Skeletal muscle tissue (tissue), 4 donors: ENCODE results near the gene ANKRD28. TPM values are rescaled to one million over a fixed set of nuclear protein-coding genes. Genes with fewer than 3 reads are reported as not detected.

ENCODE experiments used
- H3K27ac ChIP-seq: one replicate; pipeline ENCODE4 v1.7.0; 2013; ENCODE audit warnings: mild to moderate bottlenecking, low read depth, low read length, inconsistent platforms
- H3K27me3 ChIP-seq, 3 donors: one replicate each; pipeline ENCODE4 v1.7.0; 2013; ENCODE audit warnings: low read length in 3 of 3; ENCODE audit not compliant: control insufficient read depth in 3 of 3, insufficient read depth in 3 of 3
- H3K36me3 ChIP-seq, 3 donors: one replicate each; pipeline ENCODE4 v1.7.0; 2013; ENCODE audit warnings: low read length in 3 of 3; ENCODE audit not compliant: control insufficient read depth in 3 of 3, insufficient read depth in 3 of 3
- H3K4me1 ChIP-seq, 3 donors: one replicate each; pipeline ENCODE4 v1.7.0; 2013; ENCODE audit warnings: low read length in 3 of 3, mild to moderate bottlenecking in 3 of 3; ENCODE audit not compliant: control insufficient read depth in 3 of 3, insufficient read depth in 3 of 3
- H3K4me3 ChIP-seq, 3 donors: one replicate each; pipeline ENCODE4 v1.7.0; 2013; ENCODE audit warnings: low read length in 3 of 3
- H3K9ac ChIP-seq, 3 donors: one replicate each; pipeline ENCODE4 v1.7.0; 2013; ENCODE audit warnings: low read length in 3 of 3, mild to moderate bottlenecking in 3 of 3, moderate library complexity in 2 of 3, low read depth in 1 of 3
- H3K9me3 ChIP-seq, 3 donors: one replicate each; pipeline ENCODE4 v1.7.0; 2013; ENCODE audit warnings: low read length in 3 of 3; ENCODE audit not compliant: control insufficient read depth in 3 of 3
- total RNA-seq: library from RNA; depleted of rRNA; stranded (reverse); fragments of >200 nt; gene quantifications from one replicate; pipeline ENCODE4 v1.2.3, GENCODE V29; 2014
- donor health status: Osteomylitis.

ANKRD28 gene
- total RNA-seq, 1 donor from 2014 or later = 43.8 TPM

GRCh38 chr3:15795651-15796308, 2.0 kb downstream of the ANKRD28 start:
- H3K9ac ChIP-seq = peak overlapping the region; percentile 70 to 85 (median 71)
- H3K36me3 ChIP-seq = no peaks in the 10 kb centered on the region
- no peaks in the 10 kb centered on the region for H3K9me3 ChIP-seq
- H3K27ac ChIP-seq = peak overlapping the region; percentile 88
- H3K4me1 ChIP-seq = peaks cover 2 to 6% (median 4%) of the 10 kb centered on the region in 3 donors
- peak overlapping the region; percentile 67 to 83 (median 76) for H3K4me3 ChIP-seq
- H3K27me3 ChIP-seq = no peaks in the 10 kb centered on the region

GRCh38 chr3:15794842-15795650, 2.7 kb downstream of the ANKRD28 start:
- Histone ChIP-seq H3K4me3 (peak overlapping the region; percentile 67 to 83 (median 76)), H3K36me3 (no peaks in the 10 kb centered on the region), H3K4me1 (peaks cover 2 to 6% (median 4%) of the 10 kb centered on the region in 3 donors), H3K9ac (peak overlapping the region; percentile 70 to 85 (median 71)), H3K27me3 (no peaks in the 10 kb centered on the region), H3K9me3 (no peaks in the 10 kb centered on the region), H3K27ac (peak overlapping the region; percentile 88)

- Histone ChIP-seq H3K4me1 (peaks cover 2 to 6% (median 4%) of the 10 kb centered on the region in 3 donors), H3K9ac (peak overlapping the region; percentile 70 to 85 (median 71)), H3K4me3 (peak overlapping the region; percentile 67 to 83 (median 76))
Observed at GRCh38 chr3:15794303-15794771, 3.4 kb downstream of the ANKRD28 start.

GRCh38 chr3:15791525-15791924, 6.3 kb downstream of the ANKRD28 start:
- Histone ChIP-seq H3K4me1 (peaks cover 2 to 9% (median 8%) of the 10 kb centered on the region in 3 donors), H3K27me3 (no peaks in the 10 kb centered on the region), H3K4me3 (no peak overlapping the region), H3K36me3 (no peaks in the 10 kb centered on the region), H3K9me3 (no peaks in the 10 kb centered on the region), H3K27ac (no peak overlapping the region), H3K9ac (no peak overlapping the region)

More at GRCh38 chr3:15794303-15794771, 3.4 kb downstream of the ANKRD28 start:
- H3K27me3 ChIP-seq = no peaks in the 10 kb centered on the region
- H3K36me3 ChIP-seq = no peaks in the 10 kb centered on the region
- H3K27ac ChIP-seq = peak overlapping the region; percentile 88
- H3K9me3 ChIP-seq = no peaks in the 10 kb centered on the region

GRCh38 chr3:15787941-15788340, 9.8 kb downstream of the ANKRD28 start:
- no peak overlapping the region for H3K9ac ChIP-seq
- H3K36me3 ChIP-seq = no peaks in the 10 kb centered on the region
- H3K4me1 ChIP-seq = peaks cover 0 to 9% (median 7%) of the 10 kb centered on the region in 3 donors
- H3K27ac ChIP-seq = no peak overlapping the region
- H3K27me3 ChIP-seq = no peaks in the 10 kb centered on the region
- H3K9me3 ChIP-seq = no peaks in the 10 kb centered on the region
- H3K4me3 ChIP-seq = no peak overlapping the region

GRCh38 chr3:15787526-15787925, 10.3 kb downstream of the ANKRD28 start:
- no peaks in the 10 kb centered on the region for H3K9me3 ChIP-seq
- H3K27me3 ChIP-seq = no peaks in the 10 kb centered on the region
- H3K4me3 ChIP-seq = no peak overlapping the region
- H3K9ac ChIP-seq = no peak overlapping the region
- H3K4me1 ChIP-seq = peaks cover 0 to 9% (median 9%) of the 10 kb centered on the region in 3 donors
- no peak overlapping the region for H3K27ac ChIP-seq
- H3K36me3 ChIP-seq = no peaks in the 10 kb centered on the region

GRCh38 chr3:15783361-15783969, 14.3 kb downstream of the ANKRD28 start:
- peak overlapping the region in 2 of 3 donors; percentile 7 to 8 for H3K9ac ChIP-seq
- H3K4me3 ChIP-seq = peak overlapping the region in 1 of 3 donors; percentile 44
- H3K4me1 ChIP-seq = peaks cover 3 to 12% (median 12%) of the 10 kb centered on the region in 3 donors
- peak overlapping the region; percentile 1 for H3K27ac ChIP-seq
- no peaks in the 10 kb centered on the region for H3K9me3 ChIP-seq
- no peaks in the 10 kb centered on the region for H3K36me3 ChIP-seq
- H3K27me3 ChIP-seq = no peaks in the 10 kb centered on the region

- Histone ChIP-seq H3K27me3 (no peaks in the 10 kb centered on the region), H3K9me3 (no peaks in the 10 kb centered on the region), H3K36me3 (no peaks in the 10 kb centered on the region), H3K4me1 (peaks cover 3 to 11% (median 10%) of the 10 kb centered on the region in 3 donors), H3K27ac (no peak overlapping the region), H3K4me3 (peak overlapping the region in 1 of 3 donors; percentile 8), H3K9ac (peak overlapping the region in 2 of 3 donors; percentile 10 to 23)
Observed at GRCh38 chr3:15782429-15782828, 15.3 kb downstream of the ANKRD28 start.

GRCh38 chr3:15781637-15782402, 16.0 kb downstream of the ANKRD28 start:
- Histone ChIP-seq H3K9me3 (no peaks in the 10 kb centered on the region), H3K9ac (peak overlapping the region in 2 of 3 donors; percentile 19 to 33), H3K27ac (no peak overlapping the region), H3K27me3 (no peaks in the 10 kb centered on the region), H3K4me1 (peaks cover 3 to 9% (median 8%) of the 10 kb centered on the region in 3 donors), H3K36me3 (no peaks in the 10 kb centered on the region), H3K4me3 (peak overlapping the region in 1 of 3 donors; percentile 4)
